ENCODE measurements around the gene DTX3. TPM values are rescaled to one million over a fixed set of nuclear protein-coding genes. Genes with fewer than 3 reads are reported as not detected.

The DTX3 gene
- total RNA-seq, 2 experiments from 2014 or later = 31.5 to 32.8 TPM

GRCh38 chr12:57621497-57622292 is 17.1 kb downstream of the DTX3 start:
- DNase-seq (peak; percentile 75), ATAC-seq (ENCODE audit: low read depth) (peak; percentile 59)
- Mint-ChIP-seq H3K36me3 (no peaks in the 10 kb centered on the region), H3K4me1 (peaks cover 21% of the 10 kb centered on the region), H3K9me3 (no peaks in the 10 kb centered on the region), H3K27me3 (peaks cover 94% of the 10 kb centered on the region), H3K4me3 (peak overlapping the region; percentile 63), H3K27ac (no peak overlapping the region)
- POLR2A ChIA-PET = interaction anchor here (1.2 to 2.0 kb wide), 2 partner anchors 38 to 119 kb away, joined by 3 to 5 read pairs; no protein-coding TSS in a partner anchor

GRCh38 chr12:57622293-57623245 is 17.9 kb downstream of the DTX3 start:
- ATAC-seq (ENCODE audit: low read depth) = no peak

GRCh38 chr12:57623385-57623784 is 18.8 kb downstream of the DTX3 start:
- ATAC-seq (ENCODE audit: low read depth) (no peak), DNase-seq (no peak)
- Mint-ChIP-seq H3K4me3 (no peak overlapping the region), H3K4me1 (peaks cover 27% of the 10 kb centered on the region), H3K27me3 (peaks cover 95% of the 10 kb centered on the region), H3K9me3 (no peaks in the 10 kb centered on the region), H3K27ac (no peak overlapping the region), H3K36me3 (no peaks in the 10 kb centered on the region)
- POLR2A ChIA-PET = no interaction called here

More at GRCh38 chr12:57622293-57623245, 17.9 kb downstream of the DTX3 start:
- no peak for DNase-seq
- peaks cover 24% of the 10 kb centered on the region for H3K4me1 Mint-ChIP-seq
- POLR2A ChIA-PET = interaction anchor here (0.6 kb wide), 1 partner anchor 164 kb away, joined by 3 read pairs; no protein-coding TSS in a partner anchor
- H3K36me3 Mint-ChIP-seq = no peaks in the 10 kb centered on the region
- no peaks in the 10 kb centered on the region for H3K9me3 Mint-ChIP-seq
- no peak overlapping the region for H3K27ac Mint-ChIP-seq
- H3K4me3 Mint-ChIP-seq = peak overlapping the region; percentile 63
- H3K27me3 Mint-ChIP-seq = peaks cover 94% of the 10 kb centered on the region

- Mint-ChIP-seq H3K9me3 (no peaks in the 10 kb centered on the region), H3K27ac (no peak overlapping the region), H3K4me1 (peaks cover 26% of the 10 kb centered on the region), H3K27me3 (peaks cover 95% of the 10 kb centered on the region), H3K36me3 (no peaks in the 10 kb centered on the region), H3K4me3 (no peak overlapping the region)
- ATAC-seq (ENCODE audit: low read depth) (no peak), DNase-seq (no peak)
- POLR2A ChIA-PET = no interaction called here
Measured at GRCh38 chr12:57623811-57624390, 19.3 kb downstream of the DTX3 start.

- Mint-ChIP-seq H3K4me3 (no peak overlapping the region), H3K4me1 (peaks cover 21% of the 10 kb centered on the region), H3K9me3 (no peaks in the 10 kb centered on the region), H3K27me3 (peaks cover 97% of the 10 kb centered on the region), H3K27ac (no peak overlapping the region), H3K36me3 (no peaks in the 10 kb centered on the region)
- no peak for ATAC-seq (ENCODE audit: low read depth)
- POLR2A ChIA-PET = interaction anchor here (0.7 kb wide), 1 partner anchor 42 kb away, joined by 4 read pairs; no protein-coding TSS in a partner anchor
- DNase-seq = no peak
Measured at GRCh38 chr12:57624441-57625220, 20.0 kb downstream of the DTX3 start.

GRCh38 chr12:57625261-57626032 is 20.8 kb downstream of the DTX3 start:
- H3K36me3 Mint-ChIP-seq = no peaks in the 10 kb centered on the region
- no peak overlapping the region for H3K27ac Mint-ChIP-seq
- POLR2A ChIA-PET = interaction anchor here (0.7 kb wide), 1 partner anchor 42 kb away, joined by 4 read pairs; no protein-coding TSS in a partner anchor
- H3K9me3 Mint-ChIP-seq = no peaks in the 10 kb centered on the region
- ATAC-seq (ENCODE audit: low read depth) (no peak), DNase-seq (no peak)
- H3K4me1 Mint-ChIP-seq = peaks cover 18% of the 10 kb centered on the region
- peaks cover 97% of the 10 kb centered on the region for H3K27me3 Mint-ChIP-seq
- H3K4me3 Mint-ChIP-seq = no peak overlapping the region

- no peak for DNase-seq
- POLR2A ChIA-PET = no interaction called here
- H3K4me3 Mint-ChIP-seq = no peak overlapping the region
Measured at GRCh38 chr12:57626111-57626920, 21.7 kb downstream of the DTX3 start.

GRCh38 chr12:57626921-57627445 is 22.4 kb downstream of the DTX3 start:
- no peaks in the 10 kb centered on the region for H3K36me3 Mint-ChIP-seq
- ATAC-seq (ENCODE audit: low read depth) (no peak), DNase-seq (no peak)
- peaks cover 96% of the 10 kb centered on the region for H3K27me3 Mint-ChIP-seq
- no peak overlapping the region for H3K27ac Mint-ChIP-seq
- H3K4me1 Mint-ChIP-seq = peaks cover 7% of the 10 kb centered on the region
- no peak overlapping the region for H3K4me3 Mint-ChIP-seq
- POLR2A ChIA-PET = no interaction called here
- no peaks in the 10 kb centered on the region for H3K9me3 Mint-ChIP-seq

More at GRCh38 chr12:57626111-57626920, 21.7 kb downstream of the DTX3 start:
- Mint-ChIP-seq H3K4me1 (peaks cover 9% of the 10 kb centered on the region), H3K27me3 (peaks cover 97% of the 10 kb centered on the region), H3K36me3 (no peaks in the 10 kb centered on the region), H3K9me3 (no peaks in the 10 kb centered on the region), H3K27ac (no peak overlapping the region)
- no peak for ATAC-seq (ENCODE audit: low read depth)

GRCh38 chr12:57627501-57628279 is 23.1 kb downstream of the DTX3 start:
- Mint-ChIP-seq H3K36me3 (no peaks in the 10 kb centered on the region), H3K27me3 (peaks cover 93% of the 10 kb centered on the region), H3K4me3 (peak overlapping the region; percentile 48), H3K27ac (no peak overlapping the region), H3K4me1 (peaks cover 8% of the 10 kb centered on the region), H3K9me3 (no peaks in the 10 kb centered on the region)
- ATAC-seq (ENCODE audit: low read depth) (peak; percentile 42), DNase-seq (peak; percentile 59)
- POLR2A ChIA-PET = no interaction called here

GRCh38 chr12:57628280-57629191 is 23.9 kb downstream of the DTX3 start:
- Mint-ChIP-seq H3K4me1 (peaks cover 12% of the 10 kb centered on the region), H3K9me3 (no peaks in the 10 kb centered on the region), H3K27me3 (peaks cover 89% of the 10 kb centered on the region), H3K4me3 (peak overlapping the region; percentile 48), H3K27ac (no peak overlapping the region), H3K36me3 (no peaks in the 10 kb centered on the region)
- no peak for DNase-seq
- ATAC-seq (ENCODE audit: low read depth) = no peak
- POLR2A ChIA-PET = no interaction called here

Measured in activated naive CD8-positive, alpha-beta T cell treated with anti-CD3 and anti-CD28 coated beads, Interleukin-2, amount 10 ng/mL, durations not matched to agents 7 days and 5 days (primary cell).